NCI-H2107 treated with DMSO at 0.1 percent for 48 hours (cell line): Measurements from ENCODE around the gene ZSWIM5.
"Not testable (repeated sequence)": the region's sequence is repeated elsewhere in the genome, so short reads cannot be mapped to it uniquely, and the experiment has no call there.

ENCODE experiments used
- DNase-seq: peaks from one replicate; lab custom pipeline; 2025; ENCODE audit not compliant: unreplicated experiment; lab: John Stamatoyannopoulos, UW

Gene ZSWIM5

GRCh38 chr1:45008076-45008475, 198.3 kb downstream of the ZSWIM5 start:
- DNase-seq: no peak

DNA sequence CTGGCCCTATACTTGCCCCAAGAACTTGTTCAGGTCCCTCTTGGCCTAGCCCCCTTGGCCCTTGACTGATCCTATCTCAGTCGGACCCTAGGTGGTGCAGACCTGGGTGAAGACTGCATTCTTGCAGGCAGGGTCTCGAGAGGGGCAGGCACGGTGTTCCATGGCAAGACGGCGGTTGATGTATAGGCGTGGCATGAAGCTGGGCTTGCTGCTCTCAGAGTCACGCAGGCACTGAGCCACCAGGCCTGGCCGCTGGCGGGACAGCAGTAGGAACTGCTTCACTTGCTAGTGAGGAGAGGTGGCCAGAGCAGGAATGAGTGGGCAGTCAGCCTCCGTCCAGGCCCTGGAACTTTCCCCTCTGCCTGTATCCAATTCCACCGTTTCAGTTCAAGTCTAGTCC, 199.1 kb downstream of the ZSWIM5 start:
- no peak for DNase-seq

DNA sequence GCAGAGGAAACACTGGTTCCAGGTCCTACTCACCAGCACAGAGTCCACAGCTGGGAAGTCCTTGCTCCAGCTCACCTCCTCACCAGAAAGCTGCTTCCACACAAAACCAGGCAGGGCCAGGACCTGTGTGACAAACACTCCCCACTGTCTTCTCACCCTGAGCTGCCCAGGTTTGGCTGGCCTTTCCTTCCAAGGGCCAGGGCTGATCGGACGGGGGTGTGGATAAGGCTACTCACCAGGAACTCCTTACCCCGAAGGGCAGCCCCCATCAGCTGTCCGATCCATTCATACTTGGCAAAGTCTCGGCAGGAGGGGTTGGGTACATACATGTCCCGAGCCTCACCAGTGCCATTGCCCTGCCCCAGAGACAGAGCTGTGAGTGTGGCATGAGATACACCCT, 200.6 kb downstream of the ZSWIM5 start:
- no peak for DNase-seq

DNA sequence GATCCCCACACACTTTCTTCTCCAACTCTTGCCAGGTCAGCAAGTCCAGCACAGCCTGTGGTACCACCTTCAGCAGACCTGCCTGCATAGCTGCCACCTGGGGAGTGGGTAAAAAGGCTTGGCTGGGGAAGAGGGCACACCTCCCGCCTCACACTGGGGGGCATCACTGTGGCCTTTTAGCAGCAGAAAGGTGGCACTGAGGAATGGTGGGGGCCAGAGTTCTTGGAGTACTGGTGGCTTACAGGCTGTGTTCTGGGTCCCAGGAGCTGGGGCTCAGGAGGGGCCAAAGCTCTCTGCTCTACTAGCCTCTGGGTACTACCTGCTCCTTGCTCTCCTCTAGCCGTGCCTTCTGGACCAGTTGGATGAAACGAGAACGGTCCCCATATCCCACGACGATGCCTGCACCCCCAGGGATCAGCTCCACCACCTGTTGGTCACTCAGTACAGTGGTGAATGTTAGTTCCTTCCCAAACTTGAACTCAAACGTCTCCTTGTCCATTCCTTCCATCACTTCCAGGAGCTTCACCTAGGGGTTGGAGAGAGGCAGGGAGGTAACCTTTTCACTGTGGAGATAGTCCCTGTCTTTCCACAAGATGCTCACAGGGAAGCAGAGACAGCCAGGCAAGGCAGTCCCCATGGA, 202.0 kb downstream of the ZSWIM5 start:
- DNase-seq: no peak

DNA sequence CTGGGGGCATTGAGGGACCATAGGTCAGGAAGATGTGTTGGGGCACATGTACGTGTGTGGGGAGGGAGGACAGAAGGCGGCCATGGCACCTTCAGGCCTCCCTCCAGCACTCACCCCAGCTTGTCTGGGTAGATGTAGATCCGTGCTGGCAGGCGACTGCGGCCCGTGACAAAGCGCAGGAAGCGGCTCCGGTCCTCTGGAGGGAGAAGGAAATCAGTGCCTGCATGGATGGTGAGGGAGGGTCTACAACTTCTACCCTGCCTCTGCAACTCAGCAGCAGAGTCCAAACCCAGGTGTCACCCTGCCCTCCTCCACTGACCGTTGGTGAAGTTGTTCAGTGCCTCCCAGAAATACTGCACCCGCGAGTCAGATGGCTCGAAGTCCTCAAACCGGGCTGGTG, 202.7 kb downstream of the ZSWIM5 start:
- DNase-seq: no peak

GRCh38 chr1:45002650-45003645, 203.5 kb downstream of the ZSWIM5 start:
- no peak for DNase-seq

- not testable (repeated sequence) for DNase-seq
These were observed 204.8 kb downstream of the ZSWIM5 start for GRCh38 chr1:45001576-45001975.

DNA sequence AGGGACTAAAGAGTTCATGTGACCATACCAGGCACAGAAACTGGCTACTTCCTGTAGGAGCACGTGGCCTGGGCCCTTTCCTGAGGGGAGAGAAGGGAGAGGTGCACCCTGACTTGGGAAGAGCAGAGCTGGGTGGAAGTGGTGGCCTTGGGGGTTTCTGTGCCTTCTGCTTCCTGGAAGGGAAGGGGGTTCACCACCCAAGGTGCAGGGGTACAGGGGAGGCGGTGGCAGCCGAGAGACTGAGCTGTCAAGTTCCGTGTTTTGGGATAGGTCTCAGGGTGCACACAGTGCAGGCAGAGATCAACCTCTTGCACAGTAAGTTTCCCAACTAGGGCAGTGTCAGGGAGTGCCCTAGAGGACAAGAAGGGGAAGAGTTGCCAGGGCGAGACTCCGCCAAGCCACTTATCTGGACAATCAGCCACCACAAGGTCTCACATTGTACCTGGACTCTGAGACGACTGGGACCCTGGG, 205.4 kb downstream of the ZSWIM5 start:
- DNase-seq: no peak

DNA sequence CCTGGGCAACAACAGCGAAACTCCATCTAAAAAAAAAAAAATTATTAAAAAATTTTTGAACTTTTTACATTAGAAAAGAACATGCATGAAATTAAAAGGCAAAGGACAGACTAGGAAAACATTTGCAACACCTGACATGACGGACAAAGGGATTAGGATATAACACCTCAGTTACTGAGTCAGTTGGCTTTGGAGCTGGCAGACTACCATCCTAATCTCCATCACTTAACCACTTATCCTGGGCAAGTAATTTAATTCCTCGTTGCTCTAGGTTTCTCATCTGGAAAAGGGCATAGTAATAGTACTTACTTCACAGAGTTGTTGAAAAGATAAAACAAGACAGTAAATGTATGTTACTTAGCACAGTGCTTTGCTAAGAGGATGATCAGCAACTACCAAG, 207.2 kb downstream of the ZSWIM5 start:
- no peak for DNase-seq

GRCh38 chr1:44995467-44996238, 210.8 kb downstream of the ZSWIM5 start:
- no peak for DNase-seq

- DNase-seq: no peak
These were observed 212.0 kb downstream of the ZSWIM5 start for GRCh38 chr1:44994309-44994898.

GRCh38 chr1:44988531-44989156, 217.8 kb downstream of the ZSWIM5 start:
- no peak for DNase-seq

GRCh38 chr1:44985747-44986359, 220.6 kb downstream of the ZSWIM5 start:
- no peak for DNase-seq

GRCh38 chr1:44977372-44977771, 229.0 kb downstream of the ZSWIM5 start:
- DNase-seq: not testable (repeated sequence)

- DNase-seq: no peak
These were observed 230.2 kb downstream of the ZSWIM5 start for GRCh38 chr1:44976252-44976651.

- DNase-seq: no peak
These were observed 232.8 kb downstream of the ZSWIM5 start for GRCh38 chr1:44973645-44974044.

GRCh38 chr1:44970317-44970716, 236.1 kb downstream of the ZSWIM5 start:
- DNase-seq: no peak
